Right kidney (tissue), 1 donor: ENCODE data around the gene RPP25.
"Not testable (repeated sequence)": the region's sequence is repeated elsewhere in the genome, so short reads cannot be mapped to it uniquely, and the experiment has no call there.

Source experiments
- DNase-seq: peaks from one replicate; pipeline ENCODE4 v3.0.0-alpha.2; 2016

Gene RPP25

DNA sequence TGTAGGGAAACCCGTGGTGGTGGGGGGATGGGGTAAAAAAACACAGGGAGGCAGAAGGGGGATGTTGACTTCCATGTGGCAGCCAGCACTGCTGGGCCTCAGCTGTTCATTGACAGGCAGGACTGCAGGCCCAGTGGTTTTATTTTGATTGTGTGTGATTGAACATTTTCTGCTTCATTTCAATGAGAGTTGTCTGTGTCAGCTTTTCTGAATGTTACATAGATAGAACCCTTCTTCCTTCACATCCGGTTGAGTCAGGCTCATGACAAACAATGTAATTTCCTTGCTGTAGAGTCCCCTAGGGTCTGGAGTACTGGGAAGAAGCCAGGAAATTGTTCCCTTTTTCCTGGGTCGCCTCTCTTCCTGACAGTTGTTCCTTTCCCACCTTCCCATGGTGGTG lies 8.2 kb upstream of the RPP25 start:
- no peak for DNase-seq

DNA sequence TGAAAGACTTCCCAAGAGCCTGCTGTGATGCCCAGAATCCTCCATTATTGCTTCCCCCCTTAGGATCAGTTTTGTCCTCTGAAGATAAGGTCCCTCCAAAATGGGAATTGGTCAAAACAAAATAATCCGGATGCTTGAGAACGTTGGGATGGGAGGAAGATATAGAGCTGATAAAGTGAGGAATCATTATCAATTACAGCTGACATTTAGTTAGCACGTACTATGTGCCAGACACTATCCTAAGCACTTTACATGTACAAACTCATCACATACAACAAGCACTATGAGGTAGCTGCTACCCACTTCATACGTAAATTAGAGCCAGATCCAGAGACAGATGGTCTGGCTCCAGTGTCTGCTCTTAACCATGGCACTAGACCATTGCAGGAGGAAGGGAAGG lies 6.6 kb upstream of the RPP25 start:
- DNase-seq, result no peak

DNA sequence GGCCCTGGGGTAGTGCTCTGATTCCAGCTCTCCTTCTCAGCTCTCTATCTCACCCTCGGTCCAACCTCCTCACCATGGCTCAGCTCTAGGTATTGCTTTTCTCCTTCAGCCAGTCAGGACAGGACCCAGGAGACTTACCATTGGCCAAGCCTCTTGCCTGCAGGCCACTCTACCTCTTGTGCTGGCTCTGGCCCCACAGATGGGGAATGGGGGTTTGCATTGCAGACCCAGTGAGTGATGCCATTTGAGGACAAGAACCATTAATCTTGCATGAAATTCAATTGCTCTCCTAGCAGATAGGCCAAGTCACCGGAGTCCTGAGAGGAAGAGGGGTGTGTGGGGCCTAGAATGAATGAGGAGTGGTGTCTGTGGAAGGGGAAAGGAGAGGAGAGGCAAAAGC lies 6.1 kb upstream of the RPP25 start:
- no peak for DNase-seq

DNA sequence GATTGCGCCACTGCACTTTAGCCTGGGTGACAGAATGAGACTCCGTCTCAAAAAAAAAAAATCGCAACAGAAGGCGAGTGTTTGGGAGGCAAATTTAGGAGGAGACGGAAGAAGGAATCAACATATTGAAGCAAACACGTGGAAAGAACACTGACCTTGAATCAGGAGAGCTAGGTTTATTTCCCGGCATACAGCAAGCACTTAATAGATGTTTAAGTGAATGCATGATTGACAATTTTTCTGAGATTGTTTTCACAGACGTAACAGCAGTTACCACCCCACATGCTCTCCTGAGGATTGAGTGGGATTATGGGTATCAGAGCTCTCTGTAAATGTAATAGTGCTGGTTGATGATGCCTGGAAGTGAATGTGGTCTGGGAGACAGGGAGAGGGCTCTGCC lies 5.6 kb upstream of the RPP25 start:
- DNase-seq, result no peak

GRCh38 chr15:74961616-74962015 lies 5.0 kb upstream of the RPP25 start:
- no peak for DNase-seq

GRCh38 chr15:74960995-74961588 lies 4.5 kb upstream of the RPP25 start:
- no peak for DNase-seq

DNA sequence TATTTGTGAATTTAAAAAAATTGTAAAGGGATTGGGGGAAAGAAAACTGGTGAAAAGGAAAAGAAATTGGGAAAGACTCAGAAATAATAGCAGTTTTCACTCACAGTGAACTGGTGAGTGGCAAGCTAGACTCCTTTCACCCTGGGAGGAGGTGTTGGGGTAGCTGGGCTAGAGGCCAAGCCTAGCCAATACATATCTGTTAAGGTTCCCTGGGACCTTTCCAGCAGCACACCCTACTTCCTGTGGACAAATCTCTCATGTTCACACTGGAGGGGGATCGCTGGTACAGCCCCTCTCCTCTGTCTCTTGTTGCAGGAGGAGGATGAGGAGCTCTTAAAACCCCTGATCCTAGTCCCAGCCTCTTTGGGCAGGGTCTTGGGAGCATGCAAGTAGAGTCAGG lies 3.7 kb upstream of the RPP25 start:
- DNase-seq, result no peak

DNA sequence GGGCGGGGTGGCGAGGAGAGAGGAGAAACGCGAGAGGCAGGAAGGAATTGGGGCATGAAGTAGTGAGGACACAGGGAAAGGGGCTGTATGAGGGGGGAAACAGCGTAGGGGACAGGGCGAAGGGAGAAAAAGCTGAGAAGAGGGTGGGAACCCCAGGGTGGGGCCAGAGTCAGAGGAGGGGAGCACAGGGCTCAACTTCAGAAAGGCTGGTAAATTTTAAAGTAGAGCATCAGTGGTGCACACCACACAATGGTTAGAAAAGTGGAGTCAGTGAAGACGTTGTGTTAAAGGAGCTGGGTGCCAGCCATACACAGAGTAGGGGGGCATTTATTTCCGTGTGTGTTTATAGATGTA lies 3.0 kb upstream of the RPP25 start:
- no peak for DNase-seq

- DNase-seq, result peak; percentile 25
These were observed 2.5 kb upstream of the RPP25 start for GRCh38 chr15:74958908-74959585.

GRCh38 chr15:74958320-74958907 lies 1.8 kb upstream of the RPP25 start:
- peak; percentile 25 for DNase-seq

- DNase-seq, result no peak
These were observed 984 bp upstream of the RPP25 start for GRCh38 chr15:74957476-74958035.

GRCh38 chr15:74955796-74956647 lies 550 bp downstream of the RPP25 start:
- DNase-seq, result peak; percentile 90

DNA sequence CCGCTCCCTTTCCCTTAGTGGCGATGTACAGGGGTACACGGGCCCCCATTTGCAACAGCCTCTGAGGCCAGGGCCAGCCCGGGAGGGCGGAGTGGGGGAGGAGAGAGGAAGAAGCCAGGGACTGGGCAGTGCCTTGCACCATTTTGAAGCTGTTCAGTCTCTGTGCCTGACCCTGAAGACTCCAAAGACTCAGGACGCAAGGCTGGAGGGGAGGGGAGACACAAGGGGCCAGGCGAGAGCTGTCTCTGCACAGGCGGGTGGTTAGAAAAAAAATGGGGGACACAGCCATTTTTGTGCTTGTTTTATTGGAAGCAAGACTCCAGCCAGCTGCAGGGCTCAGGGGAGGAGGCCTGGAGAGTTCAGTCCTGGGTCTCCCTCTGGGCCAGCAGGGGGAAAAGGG lies 1.6 kb downstream of the RPP25 start:
- DNase-seq, result peak; percentile 22

DNA sequence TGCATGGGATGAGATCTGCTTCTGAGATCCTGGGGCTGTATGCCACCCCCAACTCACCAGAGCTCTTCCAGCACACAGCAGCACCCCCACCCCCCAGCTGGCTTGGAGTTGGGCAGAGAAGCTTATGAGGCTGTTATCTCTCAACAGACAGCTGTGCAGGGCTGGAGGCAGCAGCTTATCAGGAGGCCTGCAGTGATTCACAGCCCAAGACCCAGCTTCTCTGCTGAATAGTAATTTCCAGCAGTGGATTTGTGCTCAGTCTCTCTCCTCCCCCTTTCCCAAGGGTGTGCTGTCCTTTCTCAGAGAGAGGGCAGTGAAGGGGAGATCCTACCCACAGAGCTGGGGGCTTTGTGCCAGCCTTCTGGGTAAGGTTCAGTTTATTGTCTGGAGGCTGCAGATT lies 2.1 kb downstream of the RPP25 start:
- no peak for DNase-seq

DNA sequence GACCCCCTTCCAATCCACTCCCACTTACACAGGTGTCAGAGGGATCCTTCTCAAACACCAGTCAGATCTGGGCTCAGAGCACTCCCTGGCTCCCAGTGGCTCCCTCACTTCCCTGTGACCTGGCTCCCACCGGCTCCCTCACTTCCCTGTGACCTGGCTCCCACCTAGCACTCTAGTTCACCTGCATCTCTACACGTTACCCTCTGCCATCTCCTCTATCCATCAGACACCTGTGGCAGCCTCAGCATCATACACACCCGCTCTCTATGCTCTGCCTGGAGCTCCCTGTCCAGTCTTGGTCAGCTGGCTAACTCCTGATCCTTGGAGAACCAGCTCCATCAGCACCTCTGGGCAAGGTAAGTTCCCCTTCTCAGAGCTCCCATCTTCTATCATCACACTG lies 5.6 kb downstream of the RPP25 start:
- no peak for DNase-seq

GRCh38 chr15:74950078-74950908 lies 6.3 kb downstream of the RPP25 start:
- peak; percentile 64 for DNase-seq

DNA sequence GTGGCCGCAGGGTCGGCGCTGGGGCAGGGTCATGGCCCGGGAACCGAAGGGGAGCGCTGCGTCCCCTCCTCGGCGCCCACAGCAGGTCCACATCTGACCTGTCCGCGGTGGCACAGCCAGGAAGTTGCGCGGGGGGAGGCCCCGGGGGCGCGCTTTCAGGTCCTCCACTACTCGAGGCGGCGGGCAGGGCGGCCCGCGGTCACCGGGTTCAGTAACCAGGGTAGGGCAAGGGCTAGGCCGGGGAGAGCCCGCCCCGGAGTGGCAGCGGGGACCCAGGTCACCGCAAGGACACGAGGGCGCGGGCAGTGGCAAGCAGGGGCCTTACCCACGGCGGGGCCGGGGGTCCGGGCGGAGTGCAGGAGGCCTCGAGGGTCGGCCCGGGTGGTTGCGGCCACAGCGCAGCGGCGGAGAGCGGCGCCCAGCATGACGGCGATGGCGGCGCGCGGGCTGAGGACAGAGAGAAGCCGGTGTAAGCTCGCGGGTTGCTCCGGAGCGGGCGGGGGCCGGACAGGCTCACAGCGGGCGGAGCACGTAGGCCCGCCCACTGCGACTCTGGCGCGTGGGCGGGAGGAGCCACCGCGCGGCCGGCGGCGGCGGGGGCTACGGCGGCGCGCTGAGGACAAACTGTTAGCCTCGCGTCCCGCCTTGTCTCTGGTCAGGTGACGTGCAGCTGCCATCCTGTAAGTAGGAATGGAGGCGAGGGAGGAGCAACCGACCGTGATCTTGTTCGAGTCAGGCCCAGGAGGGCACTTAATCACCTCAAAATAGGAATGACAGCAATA lies 18.8 kb downstream of the RPP25 start, which contains the start of gene COX5A:
TSS of gene COX5A (minus strand) at position 484 of the 782 bp plus-strand sequence. CDS start at position 425, 59 bp downstream.
- peak; percentile 90 for DNase-seq

DNA sequence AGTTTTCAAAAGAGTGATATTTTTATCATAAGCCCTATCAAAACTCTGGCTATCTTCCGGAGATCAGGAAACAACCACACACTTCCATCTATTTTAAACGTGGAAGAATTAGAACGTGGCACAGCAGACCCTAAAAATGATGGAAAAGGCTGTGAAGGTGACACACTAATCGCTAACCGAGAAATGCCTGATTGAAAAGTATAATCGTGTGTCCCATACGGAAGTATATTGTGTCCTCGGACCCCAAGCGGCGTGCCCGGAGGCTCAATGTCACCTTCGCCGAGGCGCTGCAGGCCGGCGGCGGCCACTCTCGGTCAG lies 19.3 kb downstream of the RPP25 start:
- no peak for DNase-seq

- DNase-seq, result not testable (repeated sequence)
These were observed 21.4 kb downstream of the RPP25 start for GRCh38 chr15:74935193-74935592.

DNA sequence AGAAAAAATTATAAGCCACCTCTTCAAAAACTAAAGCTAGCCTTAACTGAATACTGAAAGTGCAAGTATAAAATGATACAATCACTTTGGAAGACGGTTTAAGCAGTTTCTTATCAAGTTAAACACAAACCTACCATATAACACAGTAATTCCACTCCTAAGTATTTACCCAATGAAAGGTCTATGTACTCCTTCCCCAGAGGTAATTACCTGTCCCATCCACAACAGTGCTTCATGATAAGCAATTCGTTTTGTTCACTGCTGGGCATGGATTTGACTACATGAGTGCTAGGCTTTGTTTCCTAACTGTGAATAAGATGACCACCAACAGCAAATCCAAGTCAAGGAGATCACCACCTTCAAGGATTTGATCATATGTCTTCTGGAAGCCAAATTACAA lies 23.0 kb downstream of the RPP25 start:
- DNase-seq, result no peak

GRCh38 chr15:74928771-74929198 lies 27.8 kb downstream of the RPP25 start:
- no peak for DNase-seq
